ENCODE results near the gene KCMF1. TPM values are rescaled to one million over a fixed set of nuclear protein-coding genes. Genes with fewer than 3 reads are reported as not detected.

KCMF1 gene
- total RNA-seq = 100 to 1,000 TPM in 3 of 4 donors, 10 to 100 TPM in 1; 89.0 to 197 (median 153) TPM
- polyA plus RNA-seq = 100 to 1,000 TPM in 1 of 3 donors, 10 to 100 TPM in 2; 74.6 to 374 (median 97.3) TPM
- long read RNA-seq, donor 1, full-length matches to known transcripts = 77 of 88 reads
- long read RNA-seq, donor 1, partial matches to known transcripts = 6 of 88 reads
- long read RNA-seq, donor 1, other reads (novel, unspliced or antisense) = 5 of 88 reads
- long read RNA-seq, donor 2, full-length matches to known transcripts = 188 of 235 reads
- long read RNA-seq, donor 2, partial matches to known transcripts = 28 of 235 reads
- long read RNA-seq, donor 2, other reads (novel, unspliced or antisense) = 19 of 235 reads

GRCh38 chr2:84970868-84971509 lies at the start of gene KCMF1:
Gene KCMF1, plus strand, starts transcription at chr2:84971161. Its CDS starts 291 bp downstream, at chr2:84971452.
- H3K27ac ChIP-seq = peak within 1 kb of the TSS; percentile 98
- peaks cover 0 to 12% of the 10 kb centered on the region in 2 donors for H3K36me3 ChIP-seq (ENCODE audit: insufficient read depth in 1 of 2, low read depth in 1 of 2)
- H3K27me3 ChIP-seq (ENCODE audit: insufficient read depth in 3 of 3, low read length in 2 of 3) = no peaks in the 10 kb centered on the region
- peaks cover 49% of the 10 kb centered on the region for H3K4me1 ChIP-seq
- no peaks in the 10 kb centered on the region for H3K9me3 ChIP-seq
- intact Hi-C loops (cut with DNase I) = loop anchor here (5.0 kb wide), 1 partner anchor 41 kb away; no protein-coding TSS in a partner anchor
- WGBS, 3 donors = 0 to 1% (median 0%) methylated on average over 5 to 100 of the region's 102 CpGs
- no peak for TF ChIP-seq CTCF (IDR thresholded peaks at IDR 0.05)
- ATAC-seq (peak; percentile 78 to 83 (median 81)), DNase-seq (peak; percentile 84 to 93)
- peak within 1 kb of the TSS; percentile 89 for H3K4me3 ChIP-seq

- Histone ChIP-seq H3K36me3 (ENCODE audit: insufficient read depth in 1 of 2, low read depth in 1 of 2) (no peaks in the 10 kb centered on the region), H3K4me3 (no peak overlapping the region), H3K27me3 (ENCODE audit: insufficient read depth in 3 of 3, low read length in 2 of 3) (no peaks in the 10 kb centered on the region), H3K9me3 (no peaks in the 10 kb centered on the region), H3K4me1 (peaks cover 3% of the 10 kb centered on the region), H3K27ac (no peak overlapping the region)
- DNase-seq (no peak), ATAC-seq (no peak)
- intact Hi-C loops (cut with DNase I) = loop anchor here in 1 of 2 donors (10.0 kb wide), 1 partner anchor 372 kb away; no protein-coding TSS in a partner anchor
- TF ChIP-seq CTCF (IDR thresholded peaks at IDR 0.05) = no peak
These were observed 48.0 kb upstream of the KCMF1 start for GRCh38 chr2:84923009-84923408.

GRCh38 chr2:84924173-84925106 lies 46.5 kb upstream of the KCMF1 start:
- Histone ChIP-seq H3K27me3 (ENCODE audit: insufficient read depth in 3 of 3, low read length in 2 of 3) (no peaks in the 10 kb centered on the region), H3K9me3 (no peaks in the 10 kb centered on the region), H3K4me1 (peaks cover 3% of the 10 kb centered on the region), H3K4me3 (no peak overlapping the region), H3K36me3 (ENCODE audit: insufficient read depth in 1 of 2, low read depth in 1 of 2) (no peaks in the 10 kb centered on the region), H3K27ac (peak overlapping the region; percentile 56)
- no peak for ATAC-seq
- DNase-seq = no peak
- intact Hi-C loops (cut with DNase I) = loop anchor here in 1 of 2 donors (10.0 kb wide), 1 partner anchor 370 kb away; no protein-coding TSS in a partner anchor
- no peak for TF ChIP-seq CTCF (IDR thresholded peaks at IDR 0.05)
- 47 to 54% (median 50%) methylated on average over 9 of the region's 9 CpGs for whole genome bisulfite sequencing, 3 donors

- Histone ChIP-seq H3K9me3 (no peaks in the 10 kb centered on the region), H3K27me3 (ENCODE audit: insufficient read depth in 3 of 3, low read length in 2 of 3) (no peaks in the 10 kb centered on the region), H3K4me1 (peaks cover 2% of the 10 kb centered on the region), H3K27ac (no peak overlapping the region), H3K36me3 (ENCODE audit: insufficient read depth in 1 of 2, low read depth in 1 of 2) (no peaks in the 10 kb centered on the region), H3K4me3 (no peak overlapping the region)
- 96 to 99% (median 98%) methylated on average over 2 of the region's 2 CpGs for WGBS, 3 donors
- DNase-seq (no peak), ATAC-seq (peak in 1 of 4 donors; percentile 4)
- TF ChIP-seq CTCF (IDR thresholded peaks at IDR 0.05) = no peak
- intact Hi-C loops (cut with DNase I) = loop anchor here in 1 of 2 donors (10.0 kb wide), 1 partner anchor 369 kb away; no protein-coding TSS in a partner anchor
These were observed 45.6 kb upstream of the KCMF1 start for GRCh38 chr2:84925336-84925723.

All from psoas muscle (tissue), 8 donors.